ENCODE measurements around the gene EXOC1L. TPM values are rescaled to one million over a fixed set of nuclear protein-coding genes. Genes with fewer than 3 reads are reported as not detected.
A peak's percentile ranks its signal among the peaks of the same experiment; 100 is the strongest.

Gene EXOC1L
- total and polyA plus RNA-seq, 2 of the 13 experiments (the other 11 are each of a cell fraction or from before 2014, with no cell fraction given): not detected

- peak; percentile 97 for TF ChIP-seq ELF4 (CRISPR knock-in tag; IDR thresholded peaks at IDR 0.05; ENCODE audit: borderline replicate concordance)
- TF ChIP-seq HIC2 (CRISPR knock-in tag; IDR thresholded peaks at IDR 0.05; ENCODE audit: low read depth): no peak
- TF ChIP-seq ETV5 (CRISPR knock-in tag; IDR thresholded peaks at IDR 0.05; ENCODE audit: borderline replicate concordance): peak; percentile 68; the same call in 1 of the 2 replicates
- no peak for TF ChIP-seq LRRFIP1 (CRISPR knock-in tag; conservative IDR thresholded peaks at IDR 0.05)
- TF ChIP-seq, protein P1, sequence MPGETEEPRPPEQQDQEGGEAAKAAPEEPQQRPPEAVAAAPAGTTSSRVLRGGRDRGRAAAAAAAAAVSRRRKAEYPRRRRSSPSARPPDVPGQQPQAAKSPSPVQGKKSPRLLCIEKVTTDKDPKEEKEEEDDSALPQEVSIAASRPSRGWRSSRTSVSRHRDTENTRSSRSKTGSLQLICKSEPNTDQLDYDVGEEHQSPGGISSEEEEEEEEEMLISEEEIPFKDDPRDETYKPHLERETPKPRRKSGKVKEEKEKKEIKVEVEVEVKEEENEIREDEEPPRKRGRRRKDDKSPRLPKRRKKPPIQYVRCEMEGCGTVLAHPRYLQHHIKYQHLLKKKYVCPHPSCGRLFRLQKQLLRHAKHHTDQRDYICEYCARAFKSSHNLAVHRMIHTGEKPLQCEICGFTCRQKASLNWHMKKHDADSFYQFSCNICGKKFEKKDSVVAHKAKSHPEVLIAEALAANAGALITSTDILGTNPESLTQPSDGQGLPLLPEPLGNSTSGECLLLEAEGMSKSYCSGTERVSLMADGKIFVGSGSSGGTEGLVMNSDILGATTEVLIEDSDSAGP (CRISPR knock-in tag; IDR thresholded peaks at IDR 0.05; ENCODE audit: borderline replicate concordance): peak; percentile 82; the same call in 1 of the 2 replicates
- peak; percentile 80 for TF ChIP-seq NFYB (CRISPR knock-in tag; IDR thresholded peaks at IDR 0.05)
- TF ChIP-seq MXI1 (IDR thresholded peaks at IDR 0.05; ENCODE audit: borderline replicate concordance, low read depth, low read length): peak; percentile 50; the same call in 1 of the 3 replicates
- no peak for TF ChIP-seq FOXO4 (CRISPR knock-in tag; conservative IDR thresholded peaks at IDR 0.05)
- TF ChIP-seq HOXA3 (CRISPR knock-in tag; IDR thresholded peaks at IDR 0.05): peak; percentile 90
- TF ChIP-seq, protein P2, sequence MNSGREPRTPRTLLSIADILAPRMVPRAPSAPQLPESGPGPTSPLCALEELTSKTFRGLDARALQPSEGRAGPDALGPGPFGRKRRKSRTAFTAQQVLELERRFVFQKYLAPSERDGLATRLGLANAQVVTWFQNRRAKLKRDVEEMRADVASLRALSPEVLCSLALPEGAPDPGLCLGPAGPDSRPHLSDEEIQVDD (CRISPR knock-in tag; IDR thresholded peaks at IDR 0.05; ENCODE audit: borderline replicate concordance): no peak
- no peak for TF ChIP-seq MBD4 (IDR thresholded peaks at IDR 0.05; ENCODE audit: borderline replicate concordance, low read length)
- no peak for TF ChIP-seq NR2F1 (CRISPR knock-in tag; IDR thresholded peaks at IDR 0.05)
- TF ChIP-seq ZNF496 (CRISPR knock-in tag; IDR thresholded peaks at IDR 0.05; ENCODE audit: insufficient replicate concordance): no peak
- 0 out of 2 replicates have a peak, but pooled peaks have one; percentile 69 for TF ChIP-seq DMAP1 (CRISPR knock-in tag; IDR thresholded peaks at IDR 0.05)
- TF ChIP-seq HNF4A (CRISPR knock-in tag; IDR thresholded peaks at IDR 0.05): no peak
- TF ChIP-seq GMEB1 (CRISPR knock-in tag; IDR thresholded peaks at IDR 0.05; ENCODE audit: borderline replicate concordance): peak; percentile 84
- TF ChIP-seq ZNF629 (CRISPR knock-in tag; conservative IDR thresholded peaks at IDR 0.05): no peak
Measured at GRCh38 chr4:55853484-55854046, 34.0 kb downstream of the EXOC1L start, which contains the start of gene EXOC1 (continued).

All from HepG2 (cell line).